Occipital lobe (tissue), 2 donors: ENCODE data around the gene KLF11. TPM values are rescaled to one million over a fixed set of nuclear protein-coding genes. Genes with fewer than 3 reads are reported as not detected.
A peak's percentile ranks its signal among the peaks of the same experiment; 100 is the strongest.

Experiments
- DNase-seq: peaks from one replicate; lab custom pipeline; 2025; lab: John Stamatoyannopoulos, UW
- total RNA-seq: library from RNA; depleted of rRNA; stranded (reverse); fragments of >200 nt; gene quantifications from one replicate; pipeline ENCODE4 v1.2.3, GENCODE V29; 2014

KLF11 gene
- total RNA-seq, 1 donor from 2014 or later, result 14.0 TPM

DNA sequence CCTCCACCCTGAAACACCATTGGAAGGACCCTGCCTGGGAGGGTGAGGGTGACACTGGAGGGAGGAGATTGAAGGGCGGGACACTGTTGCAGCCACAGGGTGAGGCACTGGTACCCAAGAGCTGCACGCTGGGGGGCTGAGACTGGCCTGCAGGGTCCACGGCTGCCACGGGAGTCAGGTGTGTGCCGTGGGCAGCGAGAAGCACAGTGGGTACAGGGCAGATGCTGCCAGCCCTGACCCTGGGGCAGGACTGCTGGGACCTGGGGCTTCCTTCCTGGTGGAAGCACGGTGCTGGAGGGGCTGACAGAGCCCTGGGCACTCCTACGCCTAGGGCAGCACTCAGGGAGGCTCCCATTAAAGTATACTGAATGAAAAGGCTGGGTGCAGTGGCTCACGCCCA lies 20.2 kb downstream of the KLF11 start:
- no peak for DNase-seq

DNA sequence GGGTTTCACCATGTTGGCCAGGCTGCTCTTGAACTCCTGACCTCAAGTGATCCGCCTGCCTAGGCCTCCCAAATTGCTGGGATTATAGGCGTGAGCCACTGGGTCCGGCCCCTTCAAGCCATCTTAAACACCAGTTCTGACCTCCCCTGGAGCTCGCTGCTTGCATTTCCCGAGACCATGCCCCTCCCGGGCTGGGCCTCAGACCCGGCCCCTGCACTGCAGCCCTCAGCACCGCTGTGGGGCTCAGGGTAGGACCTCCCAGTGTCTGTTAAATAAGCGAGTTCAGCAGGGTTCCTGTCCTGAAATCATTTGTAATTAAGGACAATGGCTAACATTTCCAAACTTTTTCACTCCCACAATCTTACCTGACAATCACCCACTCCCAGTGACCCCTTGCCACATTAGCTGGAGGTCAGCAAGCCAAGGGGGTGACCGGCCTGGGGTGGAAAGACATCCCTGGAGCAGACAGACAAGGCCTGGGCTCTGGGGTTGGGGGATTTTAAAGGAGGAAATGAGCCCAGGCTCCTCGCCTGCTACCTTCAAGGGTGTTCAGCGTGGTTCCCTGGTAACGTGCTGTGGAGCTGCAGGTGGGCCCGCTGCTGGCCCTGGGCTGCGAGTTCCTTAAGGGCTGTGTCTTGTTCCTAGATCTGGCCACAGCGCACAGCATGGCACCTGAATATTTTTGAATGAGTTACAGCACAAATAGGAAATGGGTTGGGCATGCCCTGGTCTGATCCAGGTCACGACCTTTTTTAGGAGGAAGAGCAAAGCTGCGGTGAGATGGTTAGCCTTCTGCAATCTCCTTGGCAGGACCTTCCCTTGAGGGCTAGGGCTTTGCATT lies 21.8 kb downstream of the KLF11 start:
- no peak for DNase-seq

DNA sequence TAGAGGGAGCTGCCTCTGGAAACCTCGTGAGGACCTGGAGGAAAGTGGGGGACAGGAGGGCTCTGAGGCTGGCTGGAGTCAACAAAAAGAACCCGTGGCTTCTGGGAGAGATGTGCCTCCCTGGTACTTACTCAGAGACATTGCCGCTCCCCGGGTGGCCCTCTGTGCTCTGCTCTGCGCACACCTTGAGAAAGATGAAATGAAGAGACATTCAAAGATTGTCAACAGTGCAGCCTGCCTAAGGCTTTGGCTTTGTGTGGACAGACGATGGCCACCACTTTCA lies 22.4 kb downstream of the KLF11 start:
- DNase-seq, result no peak

DNA sequence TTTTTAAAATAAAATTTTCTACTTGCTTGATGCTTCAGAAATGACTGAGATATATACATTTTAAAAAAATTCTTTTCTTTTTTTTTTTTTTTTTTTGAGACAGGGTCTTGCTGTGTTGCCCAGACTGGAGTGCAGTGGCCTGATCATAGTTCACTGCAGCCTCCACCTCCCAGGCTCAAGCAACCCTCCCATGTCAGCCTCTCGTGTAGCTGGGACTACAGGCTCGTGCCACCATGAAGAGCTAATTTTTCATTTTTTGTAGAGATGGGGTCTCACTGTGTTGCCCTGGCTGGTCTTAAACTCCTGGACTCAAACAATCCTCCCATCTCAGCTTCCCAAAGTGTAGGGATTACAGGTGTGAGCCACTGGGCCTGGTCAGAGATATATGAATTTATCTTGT lies 24.0 kb downstream of the KLF11 start:
- no peak for DNase-seq

DNA sequence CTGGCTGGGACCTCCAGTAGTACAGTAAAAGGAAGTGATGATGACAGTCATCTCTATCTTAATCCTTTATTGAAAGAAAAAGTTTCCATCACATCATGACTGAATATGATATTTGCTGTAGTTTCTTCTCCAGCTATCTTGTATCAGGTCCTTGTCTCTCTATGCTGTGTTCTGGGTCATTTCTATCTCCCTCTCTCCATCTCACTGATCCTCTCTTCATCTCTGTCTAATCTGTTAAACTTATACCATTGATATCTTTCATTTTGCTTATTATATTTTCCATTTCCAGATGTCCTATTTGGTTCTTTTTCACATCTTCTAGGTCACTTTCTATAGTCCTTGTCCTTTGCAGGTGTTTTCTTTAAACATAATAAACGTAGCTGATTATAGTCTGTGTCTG lies 24.5 kb downstream of the KLF11 start:
- DNase-seq, result no peak

DNA sequence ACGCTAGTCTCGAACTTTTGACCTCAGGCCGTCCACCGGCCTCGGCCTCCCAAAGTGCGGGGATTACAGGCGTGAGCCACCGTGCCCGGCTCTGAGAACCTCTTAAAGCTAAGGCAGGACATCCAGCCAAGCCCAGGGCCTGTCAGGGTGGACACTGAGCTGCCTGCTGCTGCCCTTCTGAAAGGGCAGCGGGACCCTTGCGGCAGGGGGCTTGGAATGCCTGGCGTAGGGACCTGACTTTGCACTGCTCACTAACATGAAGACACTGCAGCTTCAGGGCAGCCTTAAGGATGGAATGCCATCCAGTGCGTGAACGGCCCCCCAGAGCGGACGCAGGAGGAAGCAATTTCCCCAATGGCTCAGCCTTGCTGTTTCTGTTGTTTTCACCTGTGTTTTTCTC lies 27.8 kb downstream of the KLF11 start:
- no peak for DNase-seq

DNA sequence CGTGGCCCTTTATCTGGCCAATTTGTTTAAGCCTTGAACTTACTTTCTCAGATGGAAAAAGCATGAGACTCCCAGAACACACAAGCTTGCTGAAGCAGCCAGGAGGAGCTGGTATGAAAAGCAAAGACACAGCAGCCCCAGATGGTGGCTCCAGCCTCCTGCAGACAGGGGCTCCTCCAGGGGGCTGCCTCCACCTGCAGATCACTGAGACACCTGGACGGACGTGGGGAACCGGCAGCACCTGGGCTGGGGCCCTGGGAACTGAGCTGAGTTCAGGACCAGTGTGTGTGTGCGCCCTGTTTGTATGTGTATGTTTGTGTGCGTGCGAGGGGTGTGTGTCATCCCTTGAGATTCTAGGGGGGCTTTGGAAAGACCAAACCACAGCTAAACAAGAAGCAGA lies 28.2 kb downstream of the KLF11 start:
- no peak for DNase-seq

DNA sequence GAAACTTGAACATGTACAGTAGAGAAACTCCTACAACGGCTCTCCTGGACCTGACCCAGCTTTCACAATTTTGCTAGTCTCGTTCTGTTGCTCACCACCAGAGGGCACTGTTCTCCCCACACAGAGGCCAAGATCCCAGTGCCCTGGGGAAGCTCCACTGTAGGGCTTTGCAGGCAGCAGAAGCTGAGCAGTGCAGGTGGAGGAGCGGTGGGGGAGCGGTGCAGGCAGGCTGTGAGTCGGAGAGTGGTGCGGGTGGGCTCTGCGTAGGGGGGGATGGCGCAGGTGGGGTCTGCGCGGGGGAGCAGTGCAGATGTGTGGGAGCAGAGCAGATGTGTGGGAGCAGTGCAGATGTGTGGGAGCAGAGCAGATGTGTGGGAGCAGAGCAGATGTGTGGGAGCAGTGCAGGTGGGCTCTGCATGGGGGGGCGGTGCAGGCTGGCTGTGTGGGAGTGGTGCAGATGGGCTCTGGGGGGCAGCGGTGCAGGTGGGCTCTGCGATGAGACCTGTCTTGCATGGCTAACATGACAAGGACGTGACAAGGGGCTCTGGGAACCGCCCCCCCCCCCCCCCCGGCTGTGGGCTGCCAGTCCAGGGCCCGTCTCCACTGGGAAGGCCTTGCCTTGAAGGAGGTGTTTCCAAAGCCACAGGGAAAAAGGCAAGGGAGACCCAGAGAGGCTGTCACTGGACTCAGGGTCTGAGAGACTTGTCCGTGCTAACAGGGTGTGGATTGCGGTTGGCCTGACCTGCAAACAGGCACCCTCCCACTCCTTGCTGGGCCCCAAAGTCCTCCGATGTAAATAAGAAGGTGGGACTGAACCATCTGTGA lies 29.5 kb downstream of the KLF11 start:
- DNase-seq, result peak; percentile 76

DNA sequence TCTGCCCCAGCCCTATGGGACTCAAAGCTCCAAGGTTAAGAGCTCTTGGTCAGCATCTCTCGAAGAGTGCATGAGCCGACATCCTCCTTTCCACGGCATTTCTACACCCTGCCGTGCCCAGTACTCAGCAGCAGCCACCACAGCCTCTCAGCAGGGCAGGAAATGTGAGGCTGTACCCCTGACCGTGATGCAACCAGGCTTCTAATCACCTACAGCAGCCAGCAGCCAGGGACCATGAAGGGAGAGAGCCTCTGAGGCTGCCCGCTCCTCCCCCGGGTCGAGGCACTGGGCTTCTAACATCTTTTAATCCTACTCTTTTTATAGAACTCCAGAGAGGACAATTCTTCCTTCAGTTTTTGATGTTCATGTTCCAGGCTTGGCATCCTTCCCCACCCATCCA lies 30.4 kb downstream of the KLF11 start:
- DNase-seq, result no peak

DNA sequence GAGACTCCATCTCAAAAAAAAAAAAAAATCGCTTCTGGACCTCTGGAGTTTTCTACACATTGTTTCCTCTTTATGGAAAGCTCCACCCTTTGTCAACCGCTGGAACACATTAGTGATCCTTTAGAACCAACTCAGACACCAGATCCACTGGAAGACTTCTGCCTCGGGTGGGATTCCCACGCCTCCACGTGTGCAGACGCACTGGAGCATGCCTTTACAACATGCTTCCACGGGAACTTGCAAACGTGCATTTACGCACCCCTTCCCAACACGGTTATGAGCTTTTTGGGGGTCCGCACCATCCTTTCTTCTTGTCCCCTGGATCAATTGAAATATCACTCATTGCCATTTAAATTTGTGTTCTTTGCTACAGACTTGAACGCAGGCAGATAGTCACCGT lies 31.8 kb downstream of the KLF11 start:
- DNase-seq, result no peak

DNA sequence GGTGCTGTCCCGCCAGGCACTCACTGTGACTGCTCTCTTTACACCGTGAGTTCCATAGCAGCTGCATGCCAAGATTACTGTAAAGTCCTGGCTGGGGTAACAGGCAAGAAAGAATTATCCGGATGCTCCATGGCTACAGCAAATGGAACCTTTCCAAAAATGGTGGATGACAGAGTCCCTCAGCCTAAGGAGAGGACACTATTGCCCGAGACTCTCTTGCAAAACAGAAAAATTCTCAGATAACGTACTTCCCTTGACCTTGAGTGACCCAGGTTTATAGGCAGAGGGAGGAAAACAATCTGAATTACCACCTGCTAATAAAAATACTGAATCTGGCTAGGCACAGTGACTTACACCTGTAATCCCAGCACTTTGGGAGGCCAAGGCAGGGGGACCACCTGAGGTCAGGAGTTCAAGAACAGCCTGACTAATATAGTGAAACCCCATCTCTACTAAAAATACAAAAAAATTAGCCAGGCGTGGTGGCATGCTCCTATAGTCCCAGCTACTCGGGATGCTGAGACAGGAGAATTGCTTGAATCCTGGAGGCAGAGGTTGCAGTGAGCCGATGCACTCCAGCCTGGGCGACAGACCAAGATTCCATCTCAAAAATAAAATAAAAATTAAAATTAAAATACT lies 32.3 kb downstream of the KLF11 start:
- DNase-seq, result no peak

DNA sequence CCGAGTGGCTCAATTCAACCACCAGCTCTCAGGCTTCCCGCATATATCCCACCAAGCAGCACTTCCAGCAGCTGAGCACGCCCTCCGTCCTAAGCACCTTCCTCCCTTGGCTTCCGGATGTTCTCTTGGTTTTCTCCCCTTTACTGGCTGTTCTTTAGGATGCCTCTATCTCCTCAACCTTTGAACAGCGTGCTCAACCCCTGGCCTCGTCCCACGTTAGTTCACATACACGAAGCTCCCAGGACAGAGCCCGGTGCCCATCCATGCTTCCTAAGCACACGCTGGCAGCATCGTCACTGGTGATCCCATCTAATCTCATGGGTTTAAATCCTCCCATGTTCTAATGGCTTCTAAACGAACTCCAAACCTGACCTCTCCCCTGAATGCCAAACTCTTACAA lies 33.2 kb downstream of the KLF11 start:
- DNase-seq, result no peak

DNA sequence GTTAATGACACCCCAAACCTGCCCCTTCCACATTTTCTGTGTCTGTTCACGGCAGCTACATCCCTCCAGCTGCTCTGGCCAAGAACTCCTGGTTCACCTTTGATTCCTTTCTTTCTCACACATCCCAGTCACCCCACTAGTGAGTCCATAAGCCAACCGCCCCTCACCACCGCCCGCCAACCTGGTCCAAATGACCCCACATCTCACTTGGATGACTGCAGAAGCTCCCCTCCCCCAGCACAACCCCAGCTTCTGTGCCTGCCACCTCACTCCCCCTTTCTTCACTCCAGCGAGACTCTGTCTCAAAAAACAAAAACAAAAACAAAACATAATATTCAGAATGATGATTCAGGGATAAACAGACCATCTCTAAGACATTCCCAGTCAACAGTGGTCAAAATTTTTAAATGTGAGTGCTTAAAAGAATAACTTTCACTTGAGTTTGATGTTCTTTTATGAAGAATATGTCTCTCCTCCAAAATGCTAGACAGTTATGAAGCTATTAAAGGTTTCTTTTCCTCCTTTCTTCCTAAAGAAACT lies 33.7 kb downstream of the KLF11 start:
- no peak for DNase-seq

DNA sequence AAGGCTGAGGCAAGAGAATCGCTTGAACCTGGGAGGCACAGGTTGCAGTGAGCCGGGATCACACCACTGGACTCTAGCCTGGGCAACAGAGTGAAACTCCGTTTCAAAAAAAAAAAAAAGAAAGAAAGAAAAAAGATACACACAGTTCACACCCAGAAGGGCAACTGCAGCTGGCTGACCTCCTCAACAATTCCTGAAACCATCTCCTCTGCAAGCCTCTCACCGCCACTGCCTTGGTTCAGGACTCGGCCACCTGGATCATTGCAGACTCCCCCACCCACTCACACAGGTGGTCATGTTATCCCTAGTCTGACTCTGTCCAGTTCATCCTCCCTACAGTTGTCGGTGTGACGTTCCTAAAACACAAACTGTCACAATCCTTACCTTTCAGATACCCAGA lies 34.7 kb downstream of the KLF11 start:
- DNase-seq, result no peak

DNA sequence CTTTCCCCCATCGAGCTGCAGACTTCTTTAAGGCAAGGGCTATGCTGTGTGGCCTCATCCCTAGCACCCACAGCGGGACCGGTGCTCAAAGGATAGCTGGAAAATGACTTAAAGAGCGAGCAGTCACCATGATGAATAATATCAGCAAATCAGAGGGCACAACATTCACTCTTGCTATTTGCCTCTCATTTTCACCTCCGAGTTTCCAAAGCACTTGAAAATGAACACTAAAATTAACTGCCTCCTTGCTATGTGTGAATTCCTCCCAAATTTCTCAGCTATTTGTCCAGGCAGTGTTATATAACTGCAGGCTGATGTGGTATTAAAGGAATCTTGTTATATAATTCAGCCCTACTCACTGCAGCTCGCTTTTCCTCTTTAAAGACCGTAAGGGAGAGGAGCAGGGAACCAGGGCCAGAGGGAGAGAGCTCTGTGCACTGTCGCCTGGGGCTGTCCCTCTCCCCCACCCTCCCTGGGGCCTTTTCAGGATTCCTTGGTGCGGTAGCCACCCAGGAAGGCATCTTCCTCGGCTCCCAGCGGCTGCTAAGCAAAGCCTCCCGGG lies 35.4 kb downstream of the KLF11 start:
- no peak for DNase-seq

DNA sequence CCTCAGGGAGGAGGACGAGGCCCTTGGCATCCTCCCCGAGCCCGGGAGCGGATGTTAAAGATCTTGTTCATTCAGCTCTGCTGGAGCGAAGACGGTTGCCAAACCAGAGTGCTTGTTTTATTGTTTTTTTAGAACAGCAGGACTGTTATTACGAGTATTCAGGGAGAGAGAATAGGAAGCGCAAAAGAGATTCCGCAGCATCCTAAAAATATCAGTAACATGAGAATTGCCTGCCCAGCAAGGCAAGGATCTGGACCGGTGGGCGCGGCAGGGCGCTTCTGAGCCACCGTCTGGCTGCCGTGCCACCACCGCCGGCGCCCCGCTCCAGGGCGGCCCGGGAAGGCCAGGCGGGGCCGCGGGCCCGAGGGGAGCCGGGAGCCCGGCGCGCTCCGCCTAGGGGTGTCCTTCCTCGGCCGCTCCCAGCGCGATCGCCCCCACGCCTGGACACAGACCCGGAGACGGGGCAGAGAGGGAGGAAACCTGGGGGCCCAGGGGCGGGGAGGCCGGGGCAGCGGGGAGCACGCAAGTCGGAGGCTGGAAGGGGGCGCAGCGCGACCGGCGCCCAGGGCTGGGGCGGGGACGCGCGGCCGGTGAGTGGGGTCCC lies 36.0 kb downstream of the KLF11 start:
- DNase-seq, result peak; percentile 55

DNA sequence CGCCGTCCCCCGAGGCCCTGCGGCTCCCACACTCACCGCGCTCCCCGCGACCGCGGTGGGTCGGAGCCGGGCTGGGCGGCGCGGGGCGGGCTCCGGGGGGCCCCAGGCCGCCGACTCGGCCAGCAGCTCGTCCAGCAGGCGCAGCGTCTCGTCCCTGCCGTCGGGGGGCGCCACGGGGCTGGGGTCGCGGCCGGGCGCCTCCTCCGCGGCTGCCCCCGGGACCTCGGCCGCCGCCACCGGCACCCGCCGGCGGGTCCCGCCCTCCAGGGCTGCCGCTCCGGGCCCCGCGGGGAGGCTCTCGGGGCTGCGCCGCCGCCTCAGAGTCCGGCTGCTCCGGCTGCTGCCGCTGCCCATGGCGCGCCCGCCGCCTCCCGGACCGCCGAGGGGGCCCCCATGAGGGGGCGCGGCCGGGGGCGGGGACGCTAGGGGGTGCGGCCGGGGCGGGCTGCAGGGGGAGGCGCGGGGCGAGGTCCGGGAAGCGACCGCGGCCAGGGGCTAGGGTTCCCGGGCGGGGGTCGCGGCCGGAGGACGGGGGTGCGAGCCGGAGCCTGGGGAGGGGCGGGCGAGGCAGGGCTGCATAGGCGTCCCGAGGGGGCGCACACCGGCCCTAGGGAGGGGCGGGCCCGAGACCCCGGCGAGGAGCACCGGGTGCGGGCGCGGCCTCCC lies 36.7 kb downstream of the KLF11 start, which contains the start of gene CYS1:
Gene CYS1, minus strand, starts transcription at position 542 of the 666 bp plus-strand sequence. Its CDS starts 188 bp downstream, at position 354.
- DNase-seq, result no peak

DNA sequence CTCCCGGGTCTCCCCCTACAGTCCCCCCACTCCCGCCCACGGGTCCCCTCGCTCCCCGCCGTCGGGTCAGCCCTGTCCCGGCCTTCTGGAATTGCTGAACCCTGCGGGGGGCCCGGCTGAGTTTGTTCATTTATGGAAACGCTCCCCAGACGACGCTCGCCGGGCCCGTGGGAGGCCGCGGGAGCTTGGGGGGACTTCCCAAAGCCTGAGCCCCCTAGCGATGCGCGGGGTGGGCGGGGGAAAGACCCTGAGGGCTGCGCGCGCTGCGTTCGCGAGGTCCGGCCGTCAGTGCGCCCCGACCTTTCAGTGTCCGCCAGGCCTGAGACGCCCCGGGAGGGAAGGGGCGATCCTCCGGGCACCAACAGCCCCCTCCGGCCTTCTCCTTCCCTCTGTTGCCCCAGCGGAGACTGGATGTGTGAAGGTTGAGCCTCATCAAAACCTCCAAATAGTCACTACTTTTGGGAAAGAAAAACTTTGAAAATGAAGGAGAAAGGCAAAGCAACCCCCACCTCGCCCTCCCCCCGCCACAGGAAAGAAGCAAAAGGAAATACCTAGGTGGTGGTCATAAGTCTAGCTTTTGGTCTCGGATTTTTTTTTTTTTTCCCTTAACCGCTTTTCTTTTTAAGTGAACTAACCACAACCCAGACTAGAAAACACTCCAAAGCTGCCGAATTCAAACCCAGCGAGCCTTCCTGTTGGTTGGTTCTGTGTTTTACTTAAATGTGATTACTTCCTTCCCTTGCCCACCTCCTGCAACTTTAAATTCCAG lies 37.4 kb downstream of the KLF11 start:
- DNase-seq, result no peak

DNA sequence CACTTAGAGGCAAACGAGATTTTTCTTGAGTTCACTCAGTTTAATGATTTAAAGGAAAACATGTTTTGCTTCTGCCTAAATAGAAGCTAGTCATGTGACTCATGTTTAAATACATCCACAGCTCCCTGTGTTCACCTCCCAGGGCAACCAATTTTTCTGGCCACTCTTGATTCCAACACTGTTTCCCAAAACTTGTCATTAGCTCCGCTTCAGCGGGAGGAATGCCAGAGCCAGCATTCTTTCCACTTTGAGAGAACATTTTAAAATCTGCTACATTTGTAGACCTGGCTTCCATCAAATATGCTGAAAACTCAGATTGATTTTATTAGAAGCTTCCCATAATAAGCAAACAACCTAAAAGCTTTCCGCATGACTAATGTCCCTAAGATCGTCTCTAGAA lies 39.7 kb downstream of the KLF11 start:
- no peak for DNase-seq

DNA sequence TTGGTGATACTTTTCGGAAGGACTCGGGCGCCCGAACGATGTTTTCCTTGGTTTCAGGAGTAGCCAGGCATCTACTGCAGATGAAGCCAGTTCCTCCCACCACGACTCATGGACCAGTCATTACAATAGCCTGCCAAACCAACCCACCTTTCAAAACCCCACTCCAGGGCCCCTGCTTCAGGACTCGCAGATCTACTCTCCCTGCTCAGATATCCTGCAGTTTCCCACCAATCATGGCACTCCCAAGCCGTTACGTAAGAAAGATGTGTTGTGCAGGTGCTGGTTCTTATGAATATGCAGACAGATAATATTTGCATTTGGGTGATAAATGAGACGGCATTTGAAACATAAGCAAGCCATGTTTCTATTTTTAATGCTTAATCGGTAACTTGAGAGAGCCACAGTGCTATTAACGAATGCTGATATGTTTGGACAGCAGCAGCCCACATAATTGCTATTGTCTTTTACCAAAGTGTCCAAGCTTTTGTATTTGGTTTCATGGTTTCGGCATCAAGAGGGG lies 40.4 kb downstream of the KLF11 start:
- no peak for DNase-seq
